IPS-11a (cell line): ENCODE results near the gene CAMK1.

ENCODE experiments used
- H3K4me3 ChIP-seq: one replicate; pipeline ENCODE4 v1.5.1; 2013; ENCODE audit warnings: low read depth, low read length, control low read depth

The CAMK1 gene

DNA sequence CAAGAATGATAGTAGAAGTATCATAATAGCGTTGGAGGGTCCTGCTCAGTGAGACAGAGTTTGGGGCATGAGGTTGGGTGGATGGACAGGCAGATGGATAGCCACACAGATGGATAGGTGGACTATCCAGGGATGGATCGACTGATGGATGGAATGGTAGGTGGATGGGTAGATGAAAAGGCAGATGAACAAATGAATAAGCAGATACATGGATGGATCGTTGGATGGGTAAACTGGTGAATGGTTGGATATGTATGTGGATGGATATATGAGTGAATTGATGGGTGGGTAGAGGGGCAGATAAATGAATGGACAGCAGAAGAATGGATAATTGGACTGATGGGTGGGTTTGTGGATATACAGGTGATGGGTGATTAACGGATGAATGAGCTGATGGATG is 56.6 kb downstream of the CAMK1 start:
- H3K4me3 ChIP-seq: no peak overlapping the region

- H3K4me3 ChIP-seq: no peak overlapping the region
Measured at GRCh38 chr3:9712415-9712814, 57.3 kb downstream of the CAMK1 start.

GRCh38 chr3:9710174-9710739 is 59.5 kb downstream of the CAMK1 start:
- H3K4me3 ChIP-seq: no peak overlapping the region
